Measurements from ENCODE around the gene SETBP1.
A peak's percentile ranks its signal among the peaks of the same experiment; 100 is the strongest.

Gene SETBP1

DNA sequence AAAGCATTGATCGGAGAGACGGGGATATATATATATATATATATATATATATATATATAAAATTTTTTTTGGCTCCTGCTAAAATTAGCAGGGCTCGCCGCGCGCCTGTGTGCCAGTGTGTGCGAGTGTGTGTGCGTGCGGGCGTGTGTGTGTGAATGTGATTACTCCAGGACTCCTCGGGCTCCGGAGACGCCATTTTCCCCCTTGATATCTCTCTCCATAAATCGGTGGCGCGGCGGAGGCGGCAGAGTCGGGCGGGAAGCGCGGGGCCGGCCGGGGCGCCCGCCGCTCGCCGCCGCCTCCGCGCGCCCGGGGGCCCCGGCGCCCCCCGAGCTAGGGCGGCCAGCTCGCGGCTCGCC lies 795 bp upstream of the SETBP1 start:
- DNase-seq = peak; percentile 80

DNA sequence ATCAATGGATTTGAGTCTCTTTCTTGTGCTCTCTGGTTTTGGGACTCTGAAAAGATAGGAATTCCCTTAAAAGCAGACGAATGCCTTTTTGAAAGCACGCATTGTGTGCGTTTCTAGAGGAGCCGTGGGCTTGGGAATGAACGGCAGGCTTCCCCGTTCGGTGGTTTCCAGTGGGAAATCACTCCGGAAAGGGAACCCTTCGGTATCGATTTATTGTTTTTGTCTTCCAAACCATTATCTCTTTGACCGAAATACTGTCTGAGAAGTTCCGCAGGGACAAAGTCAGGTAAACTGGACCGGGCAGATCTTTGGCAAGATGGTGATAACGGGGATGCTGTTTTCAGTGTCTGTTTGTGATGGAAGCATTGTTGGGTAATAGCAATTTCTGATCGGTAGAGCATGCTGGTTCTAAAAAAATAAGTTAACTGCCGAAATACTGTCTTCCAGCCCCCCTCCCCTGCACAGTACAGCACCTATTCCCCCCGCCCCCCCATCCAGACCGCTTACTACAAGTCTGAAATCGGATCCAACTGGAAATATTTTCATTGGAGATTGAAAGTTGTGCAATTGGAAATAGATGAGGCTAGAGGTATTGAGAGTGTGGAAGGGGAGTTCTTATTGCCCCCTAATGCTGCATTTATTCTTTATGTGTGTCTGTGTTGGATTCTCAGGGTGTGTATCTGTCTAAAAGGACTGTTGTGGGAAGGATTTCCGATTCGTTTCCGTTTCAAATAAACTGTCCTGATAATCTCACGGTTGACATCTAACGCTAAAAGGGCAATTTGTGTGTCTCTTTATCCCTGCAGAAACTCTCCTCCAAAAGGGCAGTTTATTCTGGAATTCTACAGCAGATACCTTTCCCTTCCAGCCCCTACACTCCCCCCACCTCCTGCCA lies 635 bp downstream of the SETBP1 start:
- no peak for DNase-seq

DNA sequence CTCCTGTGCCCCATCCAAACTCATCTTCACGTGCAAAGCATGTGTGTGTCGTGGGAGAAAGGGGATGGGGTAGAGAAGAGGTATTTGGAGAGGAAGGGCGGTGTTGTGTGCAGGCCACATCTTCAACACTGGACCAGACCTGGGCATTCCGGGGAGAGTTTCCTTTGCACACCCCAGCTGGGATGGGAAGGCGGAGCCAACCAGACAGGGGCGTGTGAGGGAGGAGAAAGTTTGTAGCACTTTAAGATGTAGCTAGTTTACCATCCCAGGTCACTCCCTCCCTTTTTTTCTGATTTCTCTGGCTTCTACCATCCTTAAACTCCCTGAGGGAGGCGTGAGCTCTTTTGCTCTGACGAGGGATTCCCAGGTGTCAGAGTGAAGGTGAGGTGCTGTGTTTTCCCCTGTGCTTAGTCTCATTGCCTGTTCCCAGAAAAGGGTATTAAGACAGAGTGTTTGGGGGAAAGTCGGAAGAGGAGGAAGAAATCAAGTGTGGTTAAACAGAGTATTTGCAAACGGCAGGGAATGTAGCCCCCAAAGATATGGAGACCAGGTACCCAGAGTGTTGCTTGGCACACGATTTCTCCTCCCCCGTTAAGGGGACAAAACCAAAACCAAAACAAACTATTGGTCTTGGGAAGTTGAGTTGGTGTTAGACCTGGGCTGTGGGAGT lies 1.6 kb downstream of the SETBP1 start:
- peak; percentile 41 for DNase-seq

DNA sequence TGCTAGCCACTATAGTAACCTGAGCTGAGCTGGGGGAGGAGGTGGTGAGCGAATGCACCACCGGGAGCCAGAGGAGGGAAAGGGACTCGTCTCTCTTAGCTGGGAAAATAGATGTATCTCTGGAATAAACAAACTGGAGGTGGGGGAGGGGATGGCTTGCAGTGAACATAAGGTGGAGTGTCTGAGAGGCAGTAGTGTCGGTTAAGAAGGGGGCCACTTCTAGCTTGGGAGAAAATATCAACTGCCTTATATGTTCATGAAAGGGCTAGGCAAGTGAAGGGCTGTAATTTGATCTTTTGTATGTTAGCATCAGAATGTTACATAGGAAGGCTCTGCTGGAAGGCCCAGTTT lies 2.2 kb downstream of the SETBP1 start:
- peak; percentile 62 for DNase-seq

DNA sequence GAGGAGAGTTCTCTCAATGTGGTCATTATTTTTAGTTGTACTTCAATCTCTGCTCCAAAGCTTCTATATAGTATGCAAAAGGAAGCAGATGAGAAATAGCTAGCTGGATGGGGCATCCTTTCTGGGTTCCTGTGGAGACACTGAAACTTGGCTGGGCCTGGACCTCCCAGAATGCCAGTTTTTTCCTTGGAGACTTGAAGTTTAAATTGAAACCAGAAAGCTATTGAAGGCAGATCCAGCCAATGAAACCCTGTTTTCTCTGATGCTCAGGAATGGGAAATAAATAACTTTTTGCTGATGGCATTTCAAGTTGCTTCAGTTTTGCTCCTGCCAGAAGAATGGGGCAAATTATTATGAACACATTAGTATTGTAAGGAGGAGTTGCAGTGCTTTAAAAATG lies 2.9 kb downstream of the SETBP1 start:
- DNase-seq = peak; percentile 36

DNA sequence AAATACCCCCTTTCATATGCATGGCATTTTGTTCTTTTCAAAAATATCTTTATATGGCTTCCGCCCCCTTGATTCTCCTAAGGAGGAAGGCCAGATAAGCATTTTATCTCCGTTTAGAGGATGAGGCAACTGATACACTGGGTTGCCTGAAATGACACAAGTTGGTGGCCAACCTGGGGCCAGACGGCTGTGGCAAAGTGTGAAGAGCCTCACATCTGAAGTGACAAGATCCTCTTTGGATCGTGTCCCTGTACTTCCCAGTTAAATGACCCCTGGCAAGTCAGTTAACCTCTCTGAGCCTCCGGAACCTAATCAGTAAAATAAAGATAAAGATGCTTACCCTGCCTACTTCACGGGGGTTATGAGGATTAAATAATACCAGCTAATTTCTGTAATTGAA lies 4.6 kb downstream of the SETBP1 start:
- DNase-seq = no peak

DNA sequence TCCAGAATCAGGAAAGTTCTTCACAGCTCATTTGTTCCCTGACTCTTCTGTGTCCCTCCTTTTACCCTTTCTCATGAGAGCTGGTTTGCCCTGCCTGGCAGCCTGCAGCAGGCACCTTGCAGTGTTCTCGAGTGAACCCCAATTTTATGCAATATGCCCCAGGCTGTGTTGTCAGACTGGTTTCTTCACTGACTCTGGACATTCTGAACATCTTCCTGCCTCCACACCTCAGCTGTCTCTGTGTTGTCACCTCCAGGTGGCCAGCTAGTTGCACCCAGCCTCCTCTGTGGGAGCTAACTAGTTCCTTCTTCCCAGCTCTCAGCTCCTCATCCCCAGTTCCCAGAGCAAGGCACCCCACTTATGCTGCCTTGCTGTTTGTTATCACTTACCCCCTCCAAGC lies 5.5 kb downstream of the SETBP1 start:
- DNase-seq = no peak

DNA sequence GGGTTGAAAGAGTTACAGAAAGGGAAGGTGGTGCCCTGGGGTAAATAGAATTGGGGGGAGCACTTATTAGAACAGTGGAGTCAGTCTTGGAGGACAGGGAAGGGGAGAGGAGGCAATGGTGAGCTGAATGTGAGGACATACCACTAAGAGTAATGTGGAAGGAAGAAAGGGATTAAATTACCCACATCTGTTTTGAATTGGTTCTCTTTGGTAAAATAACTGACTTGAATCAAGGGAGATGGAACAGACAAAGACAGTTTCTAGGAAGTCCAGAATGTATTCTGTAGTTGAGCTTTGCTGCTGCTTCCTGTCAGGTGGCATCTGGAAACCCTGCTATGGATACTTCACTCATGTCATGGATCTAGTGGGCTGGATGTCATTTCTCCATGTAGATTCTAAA lies 6.7 kb downstream of the SETBP1 start:
- DNase-seq = no peak

DNA sequence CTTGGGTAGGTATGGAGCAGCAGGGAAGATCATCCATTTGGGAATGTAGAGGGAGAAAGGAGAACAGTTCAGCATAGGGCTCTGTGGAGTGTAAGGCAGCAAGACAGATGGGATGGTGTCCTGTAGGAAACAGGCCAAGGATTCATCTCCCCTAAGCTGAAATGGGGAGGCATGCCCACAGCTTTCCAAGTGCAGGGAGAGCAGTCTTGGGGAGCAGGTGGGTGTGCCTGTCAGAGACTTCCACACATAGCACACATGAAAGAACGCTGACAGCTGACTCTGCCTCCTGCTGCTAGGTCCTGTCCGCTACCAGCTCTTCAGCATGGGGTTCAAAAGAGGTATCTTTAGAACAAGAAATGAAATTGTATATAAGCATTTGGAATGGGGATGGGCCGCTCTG lies 9.0 kb downstream of the SETBP1 start:
- peak; percentile 41 for DNase-seq

DNA sequence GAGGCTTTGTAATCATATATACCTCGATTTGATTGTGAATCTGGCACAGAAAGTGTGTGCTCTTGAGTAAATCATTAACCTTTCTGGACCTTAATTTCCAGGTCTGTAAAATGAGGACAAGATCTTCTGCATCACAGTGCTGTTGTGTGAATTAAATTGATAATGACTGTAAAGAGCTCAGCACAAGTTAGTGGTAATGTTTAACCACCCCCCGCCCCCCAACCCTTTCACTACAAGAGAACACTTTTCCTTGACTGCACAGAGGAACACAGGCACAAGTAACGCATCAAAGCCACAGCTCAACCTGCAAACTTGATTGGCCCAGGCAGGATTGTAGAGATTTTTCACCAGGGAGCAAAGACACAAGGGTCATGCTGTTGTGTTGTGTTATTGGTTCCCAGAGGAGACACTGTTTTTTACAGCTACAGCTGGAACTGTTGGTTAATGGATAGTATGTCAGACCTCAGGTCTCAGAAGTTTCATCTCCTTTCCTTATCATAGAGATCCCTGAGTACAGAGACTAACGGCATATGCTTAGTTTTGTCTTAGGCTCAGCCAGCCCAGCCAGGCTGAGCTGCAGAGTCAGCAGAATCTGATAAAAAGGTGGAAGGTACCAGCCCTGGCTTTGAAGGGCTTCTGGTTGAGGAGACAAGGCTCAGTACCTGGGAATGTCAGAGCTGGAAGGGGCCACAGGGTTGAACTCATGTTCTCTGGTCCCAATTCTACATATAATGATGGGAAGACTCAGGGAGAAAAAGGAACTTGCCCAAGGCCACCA lies 10.6 kb downstream of the SETBP1 start:
- DNase-seq = no peak

DNA sequence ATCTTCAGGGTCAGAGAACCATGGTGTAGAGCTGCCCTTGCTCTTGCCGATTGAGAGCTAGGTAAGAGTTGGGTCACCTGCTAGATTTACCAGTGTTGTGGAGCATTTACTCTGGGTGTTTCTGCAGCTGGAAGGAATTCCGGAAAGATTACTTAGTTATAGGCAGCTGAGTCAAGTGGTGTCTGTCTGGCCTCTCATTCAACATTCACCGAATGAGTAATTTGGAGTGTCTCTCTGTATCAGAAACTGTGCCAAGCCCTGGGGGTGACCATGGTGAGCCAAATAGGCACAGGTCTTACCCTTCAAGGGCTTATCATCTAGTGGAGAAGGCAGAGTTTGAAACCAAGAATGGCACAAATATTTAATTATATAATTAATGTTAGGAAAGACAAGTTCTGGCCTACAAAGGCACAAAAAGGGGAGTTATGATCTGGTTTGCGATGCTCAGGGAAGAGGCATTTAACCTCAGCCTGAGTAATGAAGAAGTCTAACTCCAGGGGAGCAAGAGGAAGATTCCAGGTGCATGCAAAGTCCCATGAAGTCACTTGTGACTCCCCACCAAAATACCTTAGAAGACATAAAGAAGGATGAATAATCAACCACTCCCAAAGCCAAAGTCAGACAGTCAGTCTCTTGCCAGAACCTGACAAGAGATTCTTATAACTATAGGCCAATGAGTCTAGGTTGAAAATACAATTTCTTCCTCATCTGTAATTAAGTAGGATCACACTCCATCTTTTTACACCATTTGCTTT lies 12.5 kb downstream of the SETBP1 start:
- no peak for DNase-seq

DNA sequence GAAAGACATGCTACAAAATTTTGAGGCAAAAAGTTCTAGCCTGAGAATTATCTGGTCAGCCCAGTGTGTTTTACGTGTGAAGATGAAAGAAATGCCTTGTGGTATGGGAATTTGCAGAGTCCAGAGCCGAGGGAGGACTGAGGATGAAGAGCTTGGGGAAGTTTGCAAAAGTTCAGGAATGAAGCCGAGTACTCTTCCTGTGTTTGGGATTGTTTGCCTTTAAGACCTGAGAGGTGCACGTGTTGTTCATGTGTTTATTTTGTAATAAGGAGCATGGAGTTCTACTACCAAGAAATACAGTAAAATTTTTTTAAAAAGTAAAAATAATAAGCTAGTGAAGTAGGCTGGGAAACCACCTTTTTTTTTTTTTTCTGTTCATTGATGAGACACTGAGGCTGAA lies 14.8 kb downstream of the SETBP1 start:
- no peak for DNase-seq

DNA sequence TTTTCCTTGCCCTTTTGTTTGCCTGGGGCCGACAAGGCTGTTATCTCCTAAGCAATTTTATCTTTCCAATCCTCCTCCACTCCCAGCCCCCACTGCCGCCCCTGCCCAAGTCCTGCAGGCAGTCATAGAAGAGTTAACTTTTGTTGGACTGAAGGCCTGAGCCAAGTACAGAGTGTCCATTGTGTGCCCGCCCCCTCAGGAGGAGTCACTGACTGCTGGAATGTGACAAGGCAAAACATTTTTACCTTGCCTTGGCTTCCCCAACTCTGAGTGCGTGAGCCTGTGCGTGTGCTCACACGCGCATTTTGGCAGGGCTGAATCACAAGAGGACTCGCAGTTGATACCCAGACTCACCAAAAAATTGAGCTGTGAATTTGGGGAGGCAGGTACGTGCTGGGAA lies 16.2 kb downstream of the SETBP1 start:
- no peak for DNase-seq

DNA sequence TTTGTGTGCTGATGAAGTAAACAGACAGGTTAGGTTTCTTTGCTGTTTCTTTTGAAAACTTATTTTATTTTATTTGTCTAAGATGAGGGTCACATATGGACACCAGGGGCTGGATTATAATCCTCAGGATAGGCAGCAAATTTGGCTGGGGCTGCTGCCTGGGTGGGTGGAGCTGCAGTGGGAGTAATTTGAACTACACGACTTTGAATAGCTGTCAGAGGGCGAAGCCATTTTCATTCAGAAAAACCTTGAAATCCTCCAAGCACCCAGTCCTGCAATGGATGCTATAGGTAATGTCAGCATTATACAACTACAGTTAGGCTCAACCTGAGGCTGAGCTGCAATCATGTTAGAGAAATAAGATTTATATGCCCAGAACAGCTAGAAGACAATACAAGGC lies 16.6 kb downstream of the SETBP1 start:
- DNase-seq = no peak

DNA sequence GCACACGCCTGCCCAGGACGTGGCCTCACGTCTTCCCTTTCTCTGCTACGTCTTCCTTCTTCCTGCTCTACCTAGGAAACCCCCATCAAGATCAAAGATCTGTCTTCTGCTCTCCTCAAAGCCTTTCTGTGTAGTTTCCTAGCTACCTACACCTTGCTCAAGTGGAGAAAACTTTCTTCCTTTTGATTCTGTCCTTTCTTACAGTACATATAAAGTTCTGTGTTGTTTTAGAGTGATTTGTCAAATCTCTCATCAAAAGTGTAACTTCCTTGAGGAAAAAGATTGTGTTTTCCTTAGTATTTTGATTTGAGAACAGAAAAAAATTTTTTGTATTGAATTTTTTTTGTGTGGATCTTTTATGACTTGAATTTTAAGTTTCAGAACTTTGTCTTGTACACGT lies 17.8 kb downstream of the SETBP1 start:
- DNase-seq = no peak

DNA sequence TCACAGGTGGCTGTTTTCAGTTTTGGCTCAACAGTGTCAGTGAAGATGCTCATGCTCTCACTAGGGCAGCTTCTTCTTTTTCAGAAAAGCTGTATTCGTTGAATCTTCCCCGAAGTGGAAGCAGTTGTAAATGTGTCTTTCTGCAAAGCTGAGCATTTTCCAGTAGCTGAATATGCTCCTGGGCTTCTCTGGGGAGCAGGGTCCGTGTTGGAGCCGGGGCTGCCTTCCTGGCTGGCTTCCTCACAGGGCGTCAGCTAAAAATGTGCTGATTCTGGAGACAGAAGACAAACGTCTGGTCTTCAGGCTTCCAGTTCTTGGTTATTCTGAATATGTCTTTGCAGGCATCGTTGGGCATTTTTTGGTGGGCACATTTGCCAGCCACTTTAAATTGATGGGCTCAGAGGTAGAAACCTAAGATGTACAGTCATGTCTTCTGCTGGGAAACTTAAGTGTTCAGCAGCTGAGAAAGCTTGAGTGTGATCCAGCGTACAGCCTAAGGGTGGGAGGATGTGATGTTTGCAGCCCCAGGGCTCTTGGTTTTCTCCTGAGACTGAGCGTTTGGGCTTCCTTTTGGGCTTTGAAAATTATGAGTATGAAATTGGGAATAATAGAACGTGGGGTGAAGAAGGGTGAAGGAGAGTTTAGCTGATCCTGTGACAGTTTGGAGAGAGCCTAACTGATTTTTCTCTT lies 19.0 kb downstream of the SETBP1 start:
- DNase-seq = no peak

DNA sequence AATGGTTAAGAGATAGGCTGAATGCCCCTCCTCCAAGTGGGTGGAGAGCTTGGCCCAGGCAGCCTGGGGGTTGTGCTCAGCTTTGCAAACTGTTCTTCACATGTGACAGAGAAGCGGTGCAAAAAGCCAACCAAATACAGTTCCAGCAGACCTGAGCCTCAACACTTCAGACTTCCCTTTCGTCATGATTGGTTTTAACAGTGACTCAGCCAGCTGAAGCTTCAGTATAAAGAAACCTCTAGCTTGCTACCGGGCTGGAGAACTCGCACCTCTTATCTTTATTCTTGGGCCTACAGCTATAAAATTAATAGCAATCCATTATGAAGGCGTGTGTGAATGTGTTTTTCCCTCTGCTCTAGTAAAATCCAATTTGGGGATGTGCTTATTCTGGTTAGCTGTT lies 20.0 kb downstream of the SETBP1 start:
- DNase-seq = no peak

DNA sequence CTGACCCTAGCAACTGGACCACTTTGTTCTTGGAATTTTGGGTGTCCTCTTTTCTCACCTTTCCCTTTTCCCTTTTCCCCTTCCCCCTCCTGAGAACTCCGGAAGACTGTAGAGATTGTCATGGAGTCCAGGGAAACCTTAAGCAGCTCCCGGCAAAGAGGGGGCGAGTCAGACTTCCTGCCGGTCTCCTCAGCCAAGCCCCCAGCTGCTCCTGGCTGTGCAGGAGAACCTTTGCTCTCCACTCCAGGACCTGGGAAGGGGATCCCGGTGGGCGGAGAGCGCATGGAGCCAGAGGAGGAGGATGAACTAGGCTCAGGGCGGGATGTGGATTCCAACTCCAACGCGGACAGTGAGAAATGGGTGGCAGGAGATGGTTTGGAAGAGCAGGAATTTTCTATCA lies 20.5 kb downstream of the SETBP1 start:
- DNase-seq = no peak

DNA sequence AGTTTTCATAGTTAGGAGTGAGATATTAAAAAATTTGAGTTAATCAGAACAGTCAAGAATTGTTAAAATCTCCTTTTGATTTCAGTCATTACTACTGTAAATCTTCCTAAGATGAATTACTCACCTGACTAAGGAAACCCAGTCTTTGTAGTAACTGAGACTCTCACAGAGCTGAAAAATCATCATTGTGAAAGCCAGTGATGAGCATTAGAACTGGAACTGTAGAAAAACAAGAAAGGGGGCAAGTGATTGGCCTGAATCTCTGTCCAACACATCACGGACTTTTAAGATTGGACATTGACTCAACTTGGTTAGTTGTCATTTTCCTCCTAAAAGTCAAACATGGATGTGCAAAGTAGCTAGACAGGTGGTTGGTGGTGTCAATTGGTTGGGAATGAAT lies 21.9 kb downstream of the SETBP1 start:
- no peak for DNase-seq

DNA sequence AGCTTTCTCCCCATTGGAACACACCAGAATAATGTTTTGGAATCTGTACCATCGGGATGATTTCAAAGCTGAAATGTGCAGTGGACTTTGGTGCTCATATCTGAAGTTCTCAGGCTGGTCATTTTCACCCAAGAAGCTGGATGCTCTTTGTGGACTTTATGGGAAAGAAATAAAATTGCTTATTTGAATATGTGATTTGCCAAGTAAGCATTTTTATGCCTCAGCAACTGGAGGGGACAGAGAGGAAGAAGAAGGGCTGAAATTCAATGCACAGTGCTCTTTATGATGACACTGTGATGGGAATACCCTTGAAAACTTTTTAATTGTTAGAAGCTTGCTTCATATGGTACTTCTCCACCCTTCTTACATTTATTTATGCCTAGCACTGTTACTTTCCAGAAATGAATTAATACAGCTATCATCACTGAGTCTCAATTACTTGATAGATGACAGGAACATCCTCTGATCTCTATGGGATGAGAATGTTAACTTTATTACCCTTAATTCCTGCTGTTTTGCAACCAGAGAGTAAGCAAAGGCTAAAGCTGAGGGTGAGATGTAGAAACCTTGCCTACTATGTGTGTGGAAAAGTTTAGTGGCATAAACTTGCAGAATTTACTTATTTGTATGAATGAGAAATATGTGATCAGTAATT lies 23.6 kb downstream of the SETBP1 start:
- DNase-seq = no peak

DNA sequence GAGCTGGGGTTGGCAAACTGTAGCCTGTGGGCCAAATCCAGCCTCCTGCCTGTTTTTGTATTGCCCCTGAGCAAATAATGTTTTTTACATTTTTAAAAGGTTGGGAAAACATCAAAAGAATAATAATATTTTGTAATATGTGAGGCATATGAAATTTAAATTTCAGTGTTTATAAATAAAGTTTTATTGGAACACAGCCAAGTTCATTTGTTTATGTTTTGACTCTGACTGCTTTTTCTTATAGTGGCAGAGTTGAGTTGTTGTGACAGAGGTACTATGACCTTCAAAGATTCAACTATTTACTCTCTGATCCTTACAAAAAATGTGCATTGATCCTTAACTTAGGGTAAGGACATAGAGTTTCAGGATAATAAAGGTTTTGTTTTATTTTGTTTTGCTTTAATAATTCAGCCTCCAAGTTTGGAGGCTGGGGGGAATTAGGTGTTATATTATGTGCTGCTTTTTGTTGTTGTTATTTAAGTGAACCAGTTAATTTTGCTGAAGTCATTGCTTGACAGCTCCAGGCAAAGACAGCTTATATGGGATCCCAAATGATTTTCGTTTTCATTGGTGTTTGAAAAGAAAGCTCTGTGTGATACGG lies 24.5 kb downstream of the SETBP1 start:
- DNase-seq = no peak

Measured in eye (tissue), 1 donor.